ENCODE measurements around the gene SLC46A1.

GRCh38 chr17:28381141-28381825 is 24.7 kb downstream of the SLC46A1 start:
- TF ChIP-seq, protein P1, sequence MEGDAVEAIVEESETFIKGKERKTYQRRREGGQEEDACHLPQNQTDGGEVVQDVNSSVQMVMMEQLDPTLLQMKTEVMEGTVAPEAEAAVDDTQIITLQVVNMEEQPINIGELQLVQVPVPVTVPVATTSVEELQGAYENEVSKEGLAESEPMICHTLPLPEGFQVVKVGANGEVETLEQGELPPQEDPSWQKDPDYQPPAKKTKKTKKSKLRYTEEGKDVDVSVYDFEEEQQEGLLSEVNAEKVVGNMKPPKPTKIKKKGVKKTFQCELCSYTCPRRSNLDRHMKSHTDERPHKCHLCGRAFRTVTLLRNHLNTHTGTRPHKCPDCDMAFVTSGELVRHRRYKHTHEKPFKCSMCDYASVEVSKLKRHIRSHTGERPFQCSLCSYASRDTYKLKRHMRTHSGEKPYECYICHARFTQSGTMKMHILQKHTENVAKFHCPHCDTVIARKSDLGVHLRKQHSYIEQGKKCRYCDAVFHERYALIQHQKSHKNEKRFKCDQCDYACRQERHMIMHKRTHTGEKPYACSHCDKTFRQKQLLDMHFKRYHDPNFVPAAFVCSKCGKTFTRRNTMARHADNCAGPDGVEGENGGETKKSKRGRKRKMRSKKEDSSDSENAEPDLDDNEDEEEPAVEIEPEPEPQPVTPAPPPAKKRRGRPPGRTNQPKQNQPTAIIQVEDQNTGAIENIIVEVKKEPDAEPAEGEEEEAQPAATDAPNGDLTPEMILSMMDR (IDR thresholded peaks at IDR 0.05 in 2 of 3, conservative IDR thresholded peaks at IDR 0.05 in 1 of 3; ENCODE audit: insufficient read depth in 2 of 3, low read depth in 1 of 3, low read length in 3 of 3) = peak; percentile 56 to 75 (median 57)
- no peak for TF ChIP-seq ZNF384 (IDR thresholded peaks at IDR 0.05; ENCODE audit: low read depth, low read length)
- no peak for TF ChIP-seq POLR2A (conservative IDR thresholded peaks at IDR 0.05)
- TF ChIP-seq, protein P2, sequence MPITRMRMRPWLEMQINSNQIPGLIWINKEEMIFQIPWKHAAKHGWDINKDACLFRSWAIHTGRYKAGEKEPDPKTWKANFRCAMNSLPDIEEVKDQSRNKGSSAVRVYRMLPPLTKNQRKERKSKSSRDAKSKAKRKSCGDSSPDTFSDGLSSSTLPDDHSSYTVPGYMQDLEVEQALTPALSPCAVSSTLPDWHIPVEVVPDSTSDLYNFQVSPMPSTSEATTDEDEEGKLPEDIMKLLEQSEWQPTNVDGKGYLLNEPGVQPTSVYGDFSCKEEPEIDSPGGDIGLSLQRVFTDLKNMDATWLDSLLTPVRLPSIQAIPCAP (CRISPR knock-in tag; IDR thresholded peaks at IDR 0.05; ENCODE audit: borderline replicate concordance) = no peak

All from K562 (cell line).